Mesangial cell (primary cell): ENCODE results near the gene DCN. TPM values are rescaled to one million over a fixed set of nuclear protein-coding genes. Genes with fewer than 3 reads are reported as not detected.

Experiments used
- total RNA-seq: library from RNA; depleted of rRNA; stranded (reverse); fragments of >200 nt; gene quantifications from 2 replicates; pipeline ENCODE4 v1.2.3, GENCODE V29; 2015

The DCN gene, protein sequence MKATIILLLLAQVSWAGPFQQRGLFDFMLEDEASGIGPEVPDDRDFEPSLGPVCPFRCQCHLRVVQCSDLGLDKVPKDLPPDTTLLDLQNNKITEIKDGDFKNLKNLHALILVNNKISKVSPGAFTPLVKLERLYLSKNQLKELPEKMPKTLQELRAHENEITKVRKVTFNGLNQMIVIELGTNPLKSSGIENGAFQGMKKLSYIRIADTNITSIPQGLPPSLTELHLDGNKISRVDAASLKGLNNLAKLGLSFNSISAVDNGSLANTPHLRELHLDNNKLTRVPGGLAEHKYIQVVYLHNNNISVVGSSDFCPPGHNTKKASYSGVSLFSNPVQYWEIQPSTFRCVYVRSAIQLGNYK
- total RNA-seq, result 110 and 498 TPM in 2 replicates

DNA sequence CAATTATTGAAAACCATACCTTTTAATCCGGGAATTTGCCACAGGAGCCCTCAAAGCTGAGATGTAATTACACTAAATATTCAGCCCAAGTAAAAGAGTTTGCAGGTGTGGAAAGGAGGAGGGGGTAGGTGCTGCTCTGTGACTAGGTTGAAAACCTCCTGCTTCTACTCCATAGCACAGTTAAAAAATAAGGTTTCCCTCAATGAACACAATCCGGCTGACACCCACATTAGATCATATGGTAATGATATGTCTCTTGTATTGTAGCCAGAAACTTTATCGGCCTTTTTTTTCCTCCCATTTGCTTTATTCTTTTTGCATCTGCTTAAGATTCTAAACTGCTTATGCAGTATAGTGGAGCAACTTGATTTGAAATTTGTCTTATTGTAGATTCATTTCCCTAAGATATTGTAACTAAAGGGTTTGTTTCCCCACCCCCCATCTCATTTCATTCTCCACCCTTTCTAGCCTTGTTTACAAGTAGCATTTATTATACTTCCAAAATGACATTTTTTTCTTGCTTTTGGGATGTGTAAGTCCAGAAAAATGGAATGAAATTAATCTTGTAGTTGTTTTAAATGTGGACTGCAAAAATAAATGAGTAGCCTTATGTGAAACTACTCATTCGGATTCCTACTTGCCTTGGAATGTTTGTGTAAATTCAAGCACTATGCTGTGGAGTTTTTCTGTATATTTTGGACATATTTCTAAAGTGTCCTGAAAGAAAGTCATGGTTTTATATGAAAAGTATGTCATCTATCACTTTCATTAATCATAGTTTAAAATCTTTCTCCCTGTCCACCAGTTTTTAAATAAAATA, at the start of gene DCN:
DCN (minus strand) TSS at position 182 of the 820 bp plus-strand sequence. CDS start 4,265 bp downstream, outside the sequence.

DNA sequence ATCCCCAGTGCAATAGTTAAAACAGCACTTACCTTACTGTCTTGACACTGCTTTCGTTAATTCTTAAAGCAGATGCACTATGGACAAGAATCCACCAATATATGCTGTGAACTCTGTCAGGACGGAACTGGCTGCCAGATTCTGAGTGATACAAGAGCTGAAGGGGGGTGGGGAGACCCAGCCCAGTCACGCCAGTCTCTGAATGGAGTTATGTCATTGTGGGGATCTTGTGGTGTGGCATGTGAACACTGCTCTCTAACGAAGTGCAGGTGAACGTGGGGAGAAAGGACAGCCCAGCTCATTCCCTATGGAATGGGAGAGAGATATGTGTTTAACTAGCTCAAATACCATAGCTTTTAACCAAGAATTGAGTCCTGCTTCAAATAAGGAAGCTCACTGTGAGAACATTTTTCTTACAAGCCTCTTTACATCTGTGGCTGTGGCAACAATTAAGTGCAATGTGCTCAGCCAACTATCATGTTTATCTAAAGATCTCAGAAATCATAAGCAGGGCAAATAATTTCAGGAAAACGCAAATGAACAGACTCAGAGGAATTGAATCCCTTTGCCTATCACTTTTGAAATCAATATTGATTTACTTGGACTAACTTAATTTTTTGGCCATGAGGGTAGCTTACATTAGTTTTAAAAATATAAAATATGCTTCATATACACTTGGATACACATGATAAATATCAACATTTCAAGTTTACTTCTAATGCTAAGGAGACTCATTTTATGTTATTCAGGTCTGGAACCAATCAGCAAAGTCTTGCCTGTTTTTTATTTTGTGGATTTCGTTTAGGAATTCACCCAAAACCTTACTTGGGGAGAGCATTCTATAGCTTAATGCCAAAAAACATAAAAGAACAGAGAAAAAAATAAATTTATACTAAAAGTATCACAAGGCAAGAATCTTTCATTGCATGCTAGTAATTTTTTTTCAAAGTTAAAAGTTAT, 71.0 kb downstream of the DCN start, which contains the start of gene LUM:
LUM (minus strand) TSS at position 129 of the 960 bp plus-strand sequence. CDS start 2,515 bp downstream, outside the sequence.

Other genes starting within 250 kb of the DCN start
- not detected in 2 replicates for gene CCER1, start 227.6 kb downstream of the DCN start, total RNA-seq
- gene EPYC, start 177.8 kb downstream of the DCN start, total RNA-seq, result 0.13 TPM in 1 of 2 replicates, not detected in the other
- not detected in 2 replicates for gene KERA, start 124.8 kb downstream of the DCN start, total RNA-seq
- 17.6 and 80.2 TPM in 2 replicates for gene LUM, start 71.3 kb downstream of the DCN start, total RNA-seq